ENCODE measurements around the gene BAIAP2. TPM values are rescaled to one million over a fixed set of nuclear protein-coding genes. Genes with fewer than 3 reads are reported as not detected.
A peak's percentile ranks its signal among the peaks of the same experiment; 100 is the strongest.

BAIAP2 gene
- total RNA-seq, 1 donor from 2014 or later = 119 TPM

DNA sequence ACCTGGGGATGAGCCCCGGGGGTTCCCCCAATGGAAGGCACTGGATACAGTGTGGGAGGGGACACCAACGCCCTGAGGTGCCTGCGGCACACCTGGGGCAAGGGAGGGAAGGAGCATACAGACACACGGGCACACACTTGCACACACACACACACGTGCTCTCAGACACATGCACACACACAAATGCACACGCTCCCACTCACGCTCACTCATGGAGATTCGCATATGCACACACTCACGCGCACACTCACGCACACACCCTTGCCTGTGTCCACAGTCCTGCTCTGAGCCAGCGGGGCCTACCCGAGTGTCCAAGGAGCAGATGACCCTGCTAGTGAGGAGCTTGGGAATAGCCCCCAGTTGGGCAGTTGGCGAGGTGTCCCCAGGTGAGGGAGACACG is 113.6 kb downstream of the BAIAP2 start:
- no peaks in the 10 kb centered on the region for H3K36me3 ChIP-seq
- TF ChIP-seq, protein P1, sequence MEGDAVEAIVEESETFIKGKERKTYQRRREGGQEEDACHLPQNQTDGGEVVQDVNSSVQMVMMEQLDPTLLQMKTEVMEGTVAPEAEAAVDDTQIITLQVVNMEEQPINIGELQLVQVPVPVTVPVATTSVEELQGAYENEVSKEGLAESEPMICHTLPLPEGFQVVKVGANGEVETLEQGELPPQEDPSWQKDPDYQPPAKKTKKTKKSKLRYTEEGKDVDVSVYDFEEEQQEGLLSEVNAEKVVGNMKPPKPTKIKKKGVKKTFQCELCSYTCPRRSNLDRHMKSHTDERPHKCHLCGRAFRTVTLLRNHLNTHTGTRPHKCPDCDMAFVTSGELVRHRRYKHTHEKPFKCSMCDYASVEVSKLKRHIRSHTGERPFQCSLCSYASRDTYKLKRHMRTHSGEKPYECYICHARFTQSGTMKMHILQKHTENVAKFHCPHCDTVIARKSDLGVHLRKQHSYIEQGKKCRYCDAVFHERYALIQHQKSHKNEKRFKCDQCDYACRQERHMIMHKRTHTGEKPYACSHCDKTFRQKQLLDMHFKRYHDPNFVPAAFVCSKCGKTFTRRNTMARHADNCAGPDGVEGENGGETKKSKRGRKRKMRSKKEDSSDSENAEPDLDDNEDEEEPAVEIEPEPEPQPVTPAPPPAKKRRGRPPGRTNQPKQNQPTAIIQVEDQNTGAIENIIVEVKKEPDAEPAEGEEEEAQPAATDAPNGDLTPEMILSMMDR (IDR thresholded peaks at IDR 0.05) = no peak
- ATAC-seq (no peak), DNase-seq (no peak)
- no peak overlapping the region for H3K4me3 ChIP-seq
- no peak overlapping the region for H3K27ac ChIP-seq
- H3K27me3 ChIP-seq (ENCODE audit: low read depth) = peaks cover 4% of the 10 kb centered on the region
- H3K4me1 ChIP-seq = peaks cover 12% of the 10 kb centered on the region
- intact Hi-C loops (cut with DNase I) = no loop called here
- no peaks in the 10 kb centered on the region for H3K9me3 ChIP-seq

DNA sequence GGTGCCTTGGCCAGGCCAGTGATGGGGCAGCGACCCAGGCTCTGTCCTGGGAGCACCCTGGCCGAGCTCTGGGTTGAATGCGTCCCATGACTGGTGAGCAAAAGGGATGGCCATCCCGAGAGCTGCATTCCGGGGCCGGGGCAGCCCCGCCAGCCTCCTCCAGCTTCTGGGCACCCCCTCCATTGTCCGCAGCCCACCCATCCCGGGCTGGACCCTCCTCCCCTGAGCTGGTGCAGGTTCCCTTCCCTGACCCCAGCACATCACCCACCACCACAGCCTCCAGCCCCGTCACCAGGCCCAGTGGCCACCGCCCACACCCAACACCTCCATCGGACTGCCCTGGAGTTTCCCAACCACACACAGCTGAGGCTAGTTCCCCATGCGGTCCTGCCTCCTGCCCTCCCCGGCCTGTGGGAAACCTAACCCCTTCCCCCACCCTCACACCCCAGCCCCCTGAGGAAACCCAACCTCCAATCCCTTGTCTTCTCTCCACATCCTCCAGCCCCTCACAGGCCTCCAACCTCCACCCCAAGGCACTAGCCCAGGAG is 114.1 kb downstream of the BAIAP2 start:
- H3K4me3 ChIP-seq = no peak overlapping the region
- no peaks in the 10 kb centered on the region for H3K9me3 ChIP-seq
- no peak overlapping the region for H3K27ac ChIP-seq
- peak; percentile 76 for DNase-seq
- no peaks in the 10 kb centered on the region for H3K36me3 ChIP-seq
- ATAC-seq = peak; percentile 55 to 72
- intact Hi-C loops (cut with DNase I) = no loop called here
- TF ChIP-seq, protein P1 (IDR thresholded peaks at IDR 0.05) = no peak
- H3K27me3 ChIP-seq (ENCODE audit: low read depth) = peaks cover 4% of the 10 kb centered on the region
- peaks cover 12% of the 10 kb centered on the region for H3K4me1 ChIP-seq

DNA sequence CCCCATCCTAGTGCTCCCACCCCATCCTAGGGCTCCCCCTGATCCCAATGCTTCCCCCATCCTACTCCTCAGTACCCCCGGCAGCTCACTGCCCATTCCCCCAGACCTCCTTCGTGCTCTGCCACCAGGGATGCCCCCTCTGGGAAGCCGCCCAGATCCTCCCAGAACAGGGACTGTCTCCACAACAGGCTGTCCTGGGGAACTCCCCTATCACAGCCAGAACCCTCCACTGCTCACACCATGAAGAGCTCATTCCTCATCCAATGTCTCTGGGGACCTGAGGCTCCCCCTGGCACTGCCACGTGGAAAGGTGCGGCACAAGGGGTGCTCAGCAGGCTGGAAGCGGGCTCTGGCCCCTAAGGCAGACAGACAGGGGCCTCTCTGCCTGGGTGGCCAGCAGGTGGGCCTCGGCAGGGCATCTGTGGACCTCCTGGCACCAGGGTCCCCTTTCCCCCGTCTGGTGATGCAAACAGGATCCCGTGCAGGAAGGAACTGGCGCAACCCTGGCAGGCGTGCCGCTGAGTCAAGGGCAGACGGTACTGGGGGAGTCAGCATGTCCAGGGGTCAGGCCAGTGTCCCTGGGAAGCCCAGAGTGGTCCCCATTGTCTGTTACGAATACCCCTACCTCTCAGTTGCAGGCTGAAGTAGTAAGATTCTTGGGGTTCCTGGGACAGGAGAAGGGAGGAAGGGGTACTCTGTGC is 115.6 kb downstream of the BAIAP2 start:
- TF ChIP-seq, protein P1 (IDR thresholded peaks at IDR 0.05) = no peak
- H3K4me3 ChIP-seq = peak overlapping the region; percentile 6
- peak; percentile 54 to 68 for ATAC-seq
- peaks cover 12% of the 10 kb centered on the region for H3K4me1 ChIP-seq
- peak overlapping the region; percentile 53 for H3K27ac ChIP-seq
- no peaks in the 10 kb centered on the region for H3K36me3 ChIP-seq
- peak; percentile 82 for DNase-seq
- intact Hi-C loops (cut with DNase I) = no loop called here
- H3K9me3 ChIP-seq = no peaks in the 10 kb centered on the region
- peaks cover 4% of the 10 kb centered on the region for H3K27me3 ChIP-seq (ENCODE audit: low read depth)

DNA sequence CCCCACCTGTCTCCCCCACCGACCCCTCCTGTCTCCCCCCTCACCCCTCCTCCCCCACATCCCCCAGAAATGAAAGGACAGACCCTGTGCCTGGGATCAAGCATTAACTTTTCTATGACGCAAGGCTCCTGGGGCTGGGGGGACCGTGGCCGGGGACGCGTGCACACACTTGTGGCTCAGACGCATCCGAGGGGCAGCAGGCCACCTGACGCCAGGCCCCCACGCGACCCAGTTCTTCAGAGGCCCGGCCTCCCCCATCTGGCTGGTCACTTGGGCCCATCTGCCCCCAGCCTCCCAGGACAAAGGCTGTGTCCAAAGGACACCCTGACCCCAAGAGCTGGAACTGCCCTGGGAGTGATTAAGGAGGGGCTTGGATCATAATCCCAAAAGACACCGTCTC is 116.3 kb downstream of the BAIAP2 start:
- intact Hi-C loops (cut with DNase I) = no loop called here
- TF ChIP-seq, protein P1 (IDR thresholded peaks at IDR 0.05) = no peak
- H3K4me1 ChIP-seq = peaks cover 12% of the 10 kb centered on the region

DNA sequence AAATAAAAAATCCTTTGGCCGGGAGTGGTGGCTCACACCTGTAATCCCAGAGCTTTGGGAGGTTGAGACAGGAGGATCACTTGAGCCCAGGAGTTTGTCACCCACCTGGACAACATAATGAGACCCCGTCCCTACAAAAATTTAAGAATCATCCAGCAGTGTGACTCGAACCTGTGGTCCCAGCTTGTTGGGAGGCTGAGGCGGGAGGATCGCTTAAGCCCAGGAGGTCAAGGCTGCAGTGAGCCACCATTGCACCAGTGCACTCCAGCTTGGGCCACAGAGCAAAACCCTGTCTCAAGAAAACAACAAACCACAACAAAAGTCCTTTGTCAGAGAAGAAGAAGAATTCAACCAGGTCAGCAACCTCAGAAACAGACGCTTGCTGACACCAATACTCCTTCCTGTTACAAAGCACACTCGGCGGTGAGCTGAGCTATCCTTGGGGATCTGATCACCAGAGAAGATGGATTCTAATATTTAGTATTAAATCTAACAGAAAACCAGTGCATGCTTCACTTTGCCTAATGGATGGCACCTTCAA is 117.4 kb downstream of the BAIAP2 start:
- Histone ChIP-seq H3K27me3 (ENCODE audit: low read depth) (peaks cover 4% of the 10 kb centered on the region), H3K4me1 (peaks cover 12% of the 10 kb centered on the region), H3K27ac (no peak overlapping the region), H3K36me3 (no peaks in the 10 kb centered on the region), H3K9me3 (no peaks in the 10 kb centered on the region), H3K4me3 (no peak overlapping the region)
- intact Hi-C loops (cut with DNase I) = no loop called here
- DNase-seq = no peak
- TF ChIP-seq, protein P1 (IDR thresholded peaks at IDR 0.05) = no peak
- no peak for ATAC-seq

More for the DNA sequence above, 116.3 kb downstream of the BAIAP2 start:
- DNase-seq (no peak), ATAC-seq (no peak)
- Histone ChIP-seq H3K36me3 (no peaks in the 10 kb centered on the region), H3K27me3 (ENCODE audit: low read depth) (peaks cover 4% of the 10 kb centered on the region), H3K27ac (no peak overlapping the region), H3K9me3 (no peaks in the 10 kb centered on the region), H3K4me3 (no peak overlapping the region)

Measured in lower lobe of right lung (tissue), 2 donors.